SK-N-SH (cell line): Measurements from ENCODE around the gene TARDBP. TPM values are rescaled to one million over a fixed set of nuclear protein-coding genes. Genes with fewer than 3 reads are reported as not detected.
"Not testable (repeated sequence)": the region's sequence is repeated elsewhere in the genome, so short reads cannot be mapped to it uniquely, and the experiment has no call there.

Experiments used
- CTCF ChIA-PET: fragments of 300-600, 350-600 bp; formaldehyde crosslinking; extraction: SDS; loops from one replicate; lab custom pipeline; 2021; lab: Yijun Ruan, JAX
- POLR2A ChIA-PET: fragments of 350-600 bp; sonication (Branson Sonifier 250); formaldehyde crosslinking; extraction: SDS; loops from one replicate; lab custom pipeline; 2020; ENCODE audit warnings: antibody characterized with exemption, inconsistent platforms; lab: Yijun Ruan, JAX
- DNase-seq: peaks from one replicate; pipeline ENCODE4 v3.0.0; 2012
- H2AFZ ChIP-seq: fragments of 200-600 bp; sonication (generic); 2 replicates; pipeline ENCODE4 v1.8.1; 2016; ENCODE audit warnings: antibody characterized with exemption, mild to moderate bottlenecking, low read depth
- H3F3A ChIP-seq: fragments of 200-600 bp; sonication (generic); replicated peaks from 2 replicates; pipeline ENCODE3; 2016; ENCODE audit warnings: antibody characterized with exemption, mild to moderate bottlenecking; ENCODE audit not compliant: insufficient read depth
- H3K27ac ChIP-seq, 2 experiments: fragments of 200-500 bp in 1 of 2; fragments of 200-600 bp in 1 of 2; sonication (Bioruptor generic) in 1 of 2; sonication (generic), shearing (Covaris generic) in 1 of 2; 2 replicates each; pipeline versions ENCODE4 v1.5.1 to v1.6.1; 2014 to 2016; ENCODE audit warnings: low read depth in 2 of 2, inconsistent platforms in 1 of 2, low read length in 1 of 2, mild to moderate bottlenecking in 1 of 2, mixed read lengths in 1 of 2
- H3K27me3 ChIP-seq: fragments of 200-600 bp; sonication (generic), shearing (Covaris generic); 2 replicates; pipeline ENCODE4 v1.6.1; 2016; ENCODE audit warnings: mixed run types; ENCODE audit not compliant: insufficient read depth
- H3K36me3 ChIP-seq, 2 experiments: fragments of 200-500 bp in 1 of 2; fragments of 200-600 bp in 1 of 2; sonication (Bioruptor generic) in 1 of 2; sonication (generic) in 1 of 2; replicated peaks in 1 of 2; 2 replicates each; pipeline versions ENCODE3 to v1.5.1; 2014 to 2016; ENCODE audit warnings: low read length in 1 of 2, mild to moderate bottlenecking in 1 of 2; ENCODE audit not compliant: insufficient read depth in 2 of 2, control insufficient read depth in 1 of 2
- H3K4me1 ChIP-seq, 2 experiments: fragments of 200-500 bp in 1 of 2; fragments of 200-600 bp in 1 of 2; sonication (Bioruptor generic) in 1 of 2; sonication (generic), shearing (Covaris generic) in 1 of 2; 2 replicates each; pipeline versions ENCODE4 v1.5.1 to v1.6.1; 2014 to 2016; ENCODE audit warnings: low read depth in 1 of 2, low read length in 1 of 2, mixed run types in 1 of 2; ENCODE audit not compliant: insufficient read depth in 2 of 2, control insufficient read depth in 1 of 2
- H3K4me2 ChIP-seq: fragments of 200-600 bp; sonication (generic), shearing (Covaris generic); 2 replicates; pipeline ENCODE4 v1.6.1; 2017; ENCODE audit warnings: mixed run types
- H3K4me3 ChIP-seq, 2 experiments: fragments of 200-500 bp in 1 of 2; fragments of 200-600 bp in 1 of 2; sonication (Bioruptor generic) in 1 of 2; sonication (generic), shearing (Covaris generic) in 1 of 2; 2 replicates each; pipeline versions ENCODE4 v1.5.1 to v1.8.1; 2014 to 2016; ENCODE audit warnings: low read depth in 2 of 2, inconsistent platforms in 1 of 2, low read length in 1 of 2, mild to moderate bottlenecking in 1 of 2, mixed read lengths in 1 of 2, moderate library complexity in 1 of 2
- H3K79me2 ChIP-seq: fragments of 200-600 bp; sonication (generic); 2 replicates; pipeline ENCODE4 v1.8.1; 2017; ENCODE audit warnings: mild to moderate bottlenecking; ENCODE audit not compliant: insufficient read depth
- H3K9ac ChIP-seq: fragments of 200-600 bp; sonication (generic); 2 replicates; pipeline ENCODE4 v1.6.1; 2017; ENCODE audit warnings: mixed run types
- H3K9me2 ChIP-seq: fragments of 200-600 bp; sonication (generic); 2 replicates; pipeline ENCODE4 v1.6.1; 2017; ENCODE audit warnings: mixed run types
- H3K9me3 ChIP-seq: fragments of 200-600 bp; sonication (generic); 2 replicates; pipeline ENCODE4 v1.6.1; 2017; ENCODE audit warnings: mixed run types, mild to moderate bottlenecking, moderate library complexity
- H4K20me1 ChIP-seq: fragments of 200-600 bp; sonication (generic); 2 replicates; pipeline ENCODE4 v1.6.1; 2017; ENCODE audit warnings: mild to moderate bottlenecking, mixed run types; ENCODE audit not compliant: insufficient read depth
- ELF1 ChIP-seq: IDR thresholded peaks from 2 replicates; pipeline ENCODE4 v1.4.0; 2012
- EP300 ChIP-seq, 2 experiments: IDR thresholded peaks; 2 replicates each; pipeline versions ENCODE4 v1.4.0 to v1.6.1; 2012; ENCODE audit warnings: borderline replicate concordance in 1 of 2, low read depth in 1 of 2, low read length in 1 of 2
- GABPA ChIP-seq: IDR thresholded peaks from 2 replicates; pipeline ENCODE4 v1.4.0; 2012; ENCODE audit warnings: low read depth, mild to moderate bottlenecking
- JUND ChIP-seq: IDR thresholded peaks from 2 replicates; pipeline ENCODE4 v1.4.0; 2012
- POLR2AphosphoS5 ChIP-seq: IDR thresholded peaks from 2 replicates; pipeline ENCODE4 v1.6.1; 2012; ENCODE audit warnings: low read depth, low read length
- SMC3 ChIP-seq: IDR thresholded peaks from 2 replicates; pipeline ENCODE4 v1.6.1; 2012; ENCODE audit warnings: low read depth, low read length, improper control_type of control experiment
- TAF1 ChIP-seq: IDR thresholded peaks from 2 replicates; pipeline ENCODE4 v1.6.1; 2012; ENCODE audit warnings: low read depth, mild to moderate bottlenecking, low read length, moderate library complexity, borderline replicate concordance
- WGBS: methylation state at CpG from one replicate; pipeline ENCODE4 v1.1.6; 2017; ENCODE audit warnings: low lambda C conversion rate; 5-methylcytosine and 5-hydroxymethylcytosine counted together
- polyA plus RNA-seq, 3 experiments: library from polyadenylated mRNA; depleted of rRNA; stranded (reverse); fragments of >200 nt; gene quantifications; 2 replicates each; pipeline ENCODE4 v1.2.3, GENCODE V29; 2012

Gene TARDBP
- polyA plus RNA-seq, 1 of the 3 experiments (the other 2 are of a cell fraction) = 207 TPM

DNA sequence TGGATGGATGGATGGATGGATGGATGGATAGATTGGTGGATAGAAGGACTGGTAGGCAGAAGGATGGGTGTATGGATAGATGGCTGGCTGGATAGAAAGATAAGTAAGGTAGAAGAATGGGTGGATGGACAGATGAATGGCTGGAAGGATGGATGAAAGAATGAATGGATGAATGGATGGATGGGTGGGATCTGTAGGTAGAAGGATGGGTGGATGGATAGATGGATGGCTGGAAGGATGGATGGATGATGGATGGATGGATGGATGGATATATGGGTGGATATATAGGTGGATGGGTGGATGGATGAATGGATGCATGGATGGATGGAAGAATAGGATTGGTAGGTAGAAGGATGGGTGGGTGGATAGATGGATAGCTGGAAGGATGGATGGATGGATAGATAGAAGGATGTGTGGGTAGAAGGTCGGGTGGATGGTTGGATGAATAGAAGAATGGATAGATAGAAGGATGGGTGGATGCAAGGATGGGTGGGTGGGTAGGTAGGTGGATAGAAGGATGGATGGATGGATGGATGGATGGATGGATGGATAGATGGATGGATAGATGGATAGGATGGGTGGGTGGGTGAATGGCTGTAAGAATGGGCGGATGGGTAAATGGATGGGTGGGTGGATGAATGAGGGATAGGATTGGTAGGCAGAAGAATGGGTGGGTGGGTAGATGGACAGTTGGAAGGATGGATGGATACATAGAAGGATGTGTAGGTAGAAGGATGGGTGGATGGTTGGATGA, 27.1 kb downstream of the TARDBP start:
- 17% methylated on average over 2 of the region's 2 CpGs for WGBS

DNA sequence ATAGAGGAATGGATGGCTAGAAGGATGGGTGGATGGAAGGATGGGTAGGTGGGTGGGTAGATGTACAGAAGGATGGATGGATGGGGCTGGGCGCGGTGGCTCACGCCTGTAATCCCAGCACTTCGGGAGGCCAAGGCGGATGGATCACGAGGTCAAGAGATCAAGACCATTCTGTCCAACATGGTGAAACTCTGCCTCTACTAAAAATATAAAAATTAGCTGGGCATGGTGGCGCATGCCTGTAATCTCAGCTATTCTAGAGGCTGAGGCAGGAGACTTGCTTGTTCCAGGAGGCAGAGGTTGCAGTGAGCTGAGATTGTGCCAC, 27.6 kb downstream of the TARDBP start:
- H3K27me3 ChIP-seq, POLR2A ChIA-PET, H3K4me2 ChIP-seq, H3K9me3 ChIP-seq, H3K9me2 ChIP-seq, H3K79me2 ChIP-seq, H3K27ac ChIP-seq, H3K4me1 ChIP-seq, H3F3A ChIP-seq, H3K4me3 ChIP-seq, H3K9ac ChIP-seq, H2AFZ ChIP-seq, H4K20me1 ChIP-seq, DNase-seq, H3K36me3 ChIP-seq: not testable (repeated sequence)
- CTCF ChIA-PET = interaction anchor here (1.2 to 3.7 kb wide), 3 partner anchors 10 to 680 kb away, joined by 3 to 118 read pairs (median 4); partner anchors contain the start of gene MASP2
- WGBS = 74% methylated on average over 7 of the region's 7 CpGs

More for the DNA sequence above, 27.1 kb downstream of the TARDBP start:
- H3K9ac ChIP-seq = no peak overlapping the region
- no peak overlapping the region for H3K4me2 ChIP-seq
- no peaks in the 10 kb centered on the region for H3K79me2 ChIP-seq
- no peaks in the 10 kb centered on the region for H3F3A ChIP-seq
- DNase-seq = no peak
- no peak overlapping the region for H3K4me3 ChIP-seq
- TF ChIP-seq JUND = no peak
- TF ChIP-seq GABPA = no peak
- POLR2A ChIA-PET = no interaction called here
- H3K9me3 ChIP-seq = no peaks in the 10 kb centered on the region
- H2AFZ ChIP-seq = no peak overlapping the region
- H3K27ac ChIP-seq = no peak overlapping the region
- H3K27me3 ChIP-seq = no peaks in the 10 kb centered on the region
- CTCF ChIA-PET = interaction anchor here (1.7 to 3.7 kb wide), 6 partner anchors 11 to 606 kb away, joined by 4 to 118 read pairs (median 37); partner anchors contain the start of genes DISP3 and MASP2
- H4K20me1 ChIP-seq = no peaks in the 10 kb centered on the region
- no peaks in the 10 kb centered on the region for H3K9me2 ChIP-seq
- no peaks in the 10 kb centered on the region for H3K4me1 ChIP-seq
- no peaks in the 10 kb centered on the region for H3K36me3 ChIP-seq

DNA sequence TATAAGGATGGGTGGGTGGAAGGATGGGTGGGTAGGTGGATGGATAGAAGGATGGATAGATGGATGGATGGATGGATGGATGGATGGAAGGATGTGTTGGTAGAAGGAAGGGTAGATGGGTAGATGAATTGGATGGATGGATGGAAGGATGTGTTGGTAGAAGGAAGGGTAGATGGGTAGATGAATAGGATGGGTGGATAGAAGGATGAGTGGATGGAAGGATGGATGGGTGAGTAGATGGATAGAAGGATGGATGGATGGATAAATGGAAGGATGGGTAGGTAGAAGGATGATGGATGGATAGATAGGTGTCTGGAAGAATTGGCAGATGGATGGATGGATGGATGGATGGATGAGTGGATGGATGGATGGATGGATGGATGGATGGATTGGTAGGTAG, 28.6 kb downstream of the TARDBP start:
- no peak for DNase-seq
- H3K4me2 ChIP-seq = no peak overlapping the region
- no peaks in the 10 kb centered on the region for H3K9me2 ChIP-seq
- H3K4me3 ChIP-seq = no peak overlapping the region
- no peak overlapping the region for H3K9ac ChIP-seq
- no peaks in the 10 kb centered on the region for H4K20me1 ChIP-seq
- H3F3A ChIP-seq = no peaks in the 10 kb centered on the region
- ChIA-PET POLR2A (no interaction called here), CTCF (interaction anchor here (0.9 to 1.7 kb wide), 3 partner anchors 16 to 679 kb away, joined by 3 to 4 read pairs (median 3); no protein-coding TSS in a partner anchor)
- no peaks in the 10 kb centered on the region for H3K79me2 ChIP-seq
- TF ChIP-seq ELF1 = no peak
- no peak for TF ChIP-seq GABPA
- H3K9me3 ChIP-seq = no peaks in the 10 kb centered on the region
- H2AFZ ChIP-seq = no peak overlapping the region
- H3K27me3 ChIP-seq = no peaks in the 10 kb centered on the region
- no peak overlapping the region for H3K27ac ChIP-seq
- no peaks in the 10 kb centered on the region for H3K4me1 ChIP-seq
- no peaks in the 10 kb centered on the region for H3K36me3 ChIP-seq

DNA sequence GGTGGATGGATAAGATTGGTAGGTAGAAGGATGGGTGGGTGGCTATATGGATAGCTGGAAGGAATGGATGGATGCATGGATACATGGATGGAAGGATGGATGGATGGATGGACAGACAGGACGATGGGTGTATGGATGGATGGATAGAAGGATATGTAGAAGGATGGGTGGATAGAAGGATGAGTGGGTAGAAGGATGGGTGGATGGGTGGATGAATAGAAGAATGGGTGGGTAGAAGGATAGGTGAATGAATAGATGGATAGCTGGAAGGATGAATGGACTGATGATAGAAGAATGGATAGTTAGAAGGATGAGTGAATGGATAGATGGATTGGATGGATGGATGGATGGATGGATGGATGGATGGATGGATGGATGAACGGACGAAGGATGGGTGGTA, 29.6 kb downstream of the TARDBP start:
- WGBS = 34% methylated on average over 3 of the region's 3 CpGs
- Histone ChIP-seq H3K4me1 (no peaks in the 10 kb centered on the region), H4K20me1 (no peaks in the 10 kb centered on the region), H3F3A (no peaks in the 10 kb centered on the region), H3K79me2 (no peaks in the 10 kb centered on the region), H3K9me2 (no peaks in the 10 kb centered on the region), H3K27me3 (no peaks in the 10 kb centered on the region), H3K4me3 (no peak overlapping the region), H3K9ac (no peak overlapping the region), H3K9me3 (no peaks in the 10 kb centered on the region), H2AFZ (no peak overlapping the region), H3K4me2 (no peak overlapping the region), H3K36me3 (no peaks in the 10 kb centered on the region), H3K27ac (no peak overlapping the region)
- ChIA-PET POLR2A (no interaction called here), CTCF (no interaction called here)
- no peak for DNase-seq
- no peak for TF ChIP-seq SMC3
- no peak for TF ChIP-seq EP300 (IDR thresholded peaks at IDR 0.05; ENCODE audit: borderline replicate concordance in 1 of 2, low read depth in 1 of 2, low read length in 1 of 2)
- TF ChIP-seq POLR2AphosphoS5 = no peak
- TF ChIP-seq GABPA = no peak
- TF ChIP-seq TAF1 = no peak
